22Rv1 (cell line): ENCODE measurements around the gene DDX31.

Experiments used
- CTCF ChIP-seq: fragments of 450-650 bp; IDR thresholded peaks from 2 replicates; pipeline ENCODE4 v1.5.1; 2017; ENCODE audit warnings: mild to moderate bottlenecking
- ZFX ChIP-seq: fragments of 450-650 bp; IDR thresholded peaks from 2 replicates; pipeline ENCODE4 v1.6.1; 2017; ENCODE audit warnings: antibody characterized with exemption, borderline replicate concordance

GRCh38 chr9:132590037-132590317, 79.8 kb downstream of the DDX31 start:
- TF ChIP-seq CTCF (no peak), ZFX (no peak)
